Osteoblast (primary cell): Measurements from ENCODE around the gene ANKRD28. TPM values are rescaled to one million over a fixed set of nuclear protein-coding genes. Genes with fewer than 3 reads are reported as not detected.
A peak's percentile ranks its signal among the peaks of the same experiment; 100 is the strongest.
"Not testable (repeated sequence)": the region's sequence is repeated elsewhere in the genome, so short reads cannot be mapped to it uniquely, and the experiment has no call there.

ENCODE experiments used
- DNase-seq: peaks from one replicate; pipeline ENCODE4 v3.0.0; 2011; ENCODE audit warnings: low spot score, mixed read lengths; ENCODE audit not compliant: insufficient read length; ENCODE audit errors: missing footprints
- H2AFZ ChIP-seq: 2 replicates; pipeline ENCODE4 v1.6.0; 2011; ENCODE audit warnings: mild to moderate bottlenecking, low read length
- H3K27ac ChIP-seq: 2 replicates; pipeline ENCODE4 v1.5.1; 2011; ENCODE audit warnings: mild to moderate bottlenecking, low read depth, low read length, moderate library complexity
- H3K27me3 ChIP-seq: 2 replicates; pipeline ENCODE4 v1.6.0; 2012; ENCODE audit warnings: mild to moderate bottlenecking, control low read depth, inconsistent platforms, low read length, moderate library complexity; ENCODE audit not compliant: insufficient read depth
- H3K36me3 ChIP-seq: 2 replicates; pipeline ENCODE4 v1.5.1; 2011; ENCODE audit warnings: mild to moderate bottlenecking, low read length, control low read depth, moderate library complexity; ENCODE audit not compliant: insufficient read depth
- H3K4me1 ChIP-seq: 2 replicates; pipeline ENCODE4 v1.5.1; 2011; ENCODE audit warnings: mild to moderate bottlenecking, low read length, control low read depth, moderate library complexity; ENCODE audit not compliant: insufficient read depth
- H3K4me2 ChIP-seq: 2 replicates; pipeline ENCODE4 v1.6.0; 2011; ENCODE audit warnings: mild to moderate bottlenecking, low read length; ENCODE audit not compliant: insufficient read depth
- H3K4me3 ChIP-seq: fragments of 200-600 bp; sonication (generic); 3 replicates; pipeline ENCODE4 v1.5.1; 2012; ENCODE audit warnings: mild to moderate bottlenecking, low read length, inconsistent platforms; ENCODE audit not compliant: insufficient read depth
- H3K79me2 ChIP-seq: 2 replicates; pipeline ENCODE4 v1.6.0; 2012; ENCODE audit warnings: mild to moderate bottlenecking, low read length, control low read depth, inconsistent platforms; ENCODE audit not compliant: insufficient read depth
- H3K9me3 ChIP-seq: 2 replicates; pipeline ENCODE4 v1.5.1; 2011; ENCODE audit warnings: low read depth, low read length, control low read depth
- H4K20me1 ChIP-seq: 2 replicates; pipeline ENCODE4 v1.6.0; 2012; ENCODE audit warnings: mild to moderate bottlenecking, low read length, control low read depth; ENCODE audit not compliant: insufficient read depth
- small RNA-seq: library from RNA; depleted of rRNA; stranded (forward); fragments of <200 nt; gene quantifications from one replicate; pipeline ENCODE3, GENCODE V24; 2012
- total RNA-seq: library from RNA; depleted of rRNA; stranded (reverse); fragments of >200 nt; gene quantifications from 2 replicates; pipeline ENCODE4 v1.2.3, GENCODE V29; 2012
- TF ChIP-seq, protein P1 (sequence below): IDR thresholded peaks from 2 replicates; pipeline ENCODE4 v1.5.1; 2011; ENCODE audit warnings: mild to moderate bottlenecking, low read depth, low read length, moderate library complexity; ENCODE audit errors: extremely low read depth

The ANKRD28 gene
- total RNA-seq, 1 donor = 223 TPM

- H3K9me3 ChIP-seq = no peaks in the 10 kb centered on the region
- no peak overlapping the region for H2AFZ ChIP-seq
- H3K4me2 ChIP-seq = no peak overlapping the region
- H3K79me2 ChIP-seq = peaks cover 5% of the 10 kb centered on the region
- H3K36me3 ChIP-seq = no peaks in the 10 kb centered on the region
- peak; percentile 72 for DNase-seq
- H3K4me3 ChIP-seq = no peak overlapping the region
- TF ChIP-seq, protein P1, sequence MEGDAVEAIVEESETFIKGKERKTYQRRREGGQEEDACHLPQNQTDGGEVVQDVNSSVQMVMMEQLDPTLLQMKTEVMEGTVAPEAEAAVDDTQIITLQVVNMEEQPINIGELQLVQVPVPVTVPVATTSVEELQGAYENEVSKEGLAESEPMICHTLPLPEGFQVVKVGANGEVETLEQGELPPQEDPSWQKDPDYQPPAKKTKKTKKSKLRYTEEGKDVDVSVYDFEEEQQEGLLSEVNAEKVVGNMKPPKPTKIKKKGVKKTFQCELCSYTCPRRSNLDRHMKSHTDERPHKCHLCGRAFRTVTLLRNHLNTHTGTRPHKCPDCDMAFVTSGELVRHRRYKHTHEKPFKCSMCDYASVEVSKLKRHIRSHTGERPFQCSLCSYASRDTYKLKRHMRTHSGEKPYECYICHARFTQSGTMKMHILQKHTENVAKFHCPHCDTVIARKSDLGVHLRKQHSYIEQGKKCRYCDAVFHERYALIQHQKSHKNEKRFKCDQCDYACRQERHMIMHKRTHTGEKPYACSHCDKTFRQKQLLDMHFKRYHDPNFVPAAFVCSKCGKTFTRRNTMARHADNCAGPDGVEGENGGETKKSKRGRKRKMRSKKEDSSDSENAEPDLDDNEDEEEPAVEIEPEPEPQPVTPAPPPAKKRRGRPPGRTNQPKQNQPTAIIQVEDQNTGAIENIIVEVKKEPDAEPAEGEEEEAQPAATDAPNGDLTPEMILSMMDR = no peak
- H3K4me1 ChIP-seq = peaks cover 26% of the 10 kb centered on the region
- no peaks in the 10 kb centered on the region for H4K20me1 ChIP-seq
- no peak overlapping the region for H3K27ac ChIP-seq
- H3K27me3 ChIP-seq = no peaks in the 10 kb centered on the region
Observed at GRCh38 chr3:15628967-15629366, 168.8 kb downstream of the ANKRD28 start.

DNA sequence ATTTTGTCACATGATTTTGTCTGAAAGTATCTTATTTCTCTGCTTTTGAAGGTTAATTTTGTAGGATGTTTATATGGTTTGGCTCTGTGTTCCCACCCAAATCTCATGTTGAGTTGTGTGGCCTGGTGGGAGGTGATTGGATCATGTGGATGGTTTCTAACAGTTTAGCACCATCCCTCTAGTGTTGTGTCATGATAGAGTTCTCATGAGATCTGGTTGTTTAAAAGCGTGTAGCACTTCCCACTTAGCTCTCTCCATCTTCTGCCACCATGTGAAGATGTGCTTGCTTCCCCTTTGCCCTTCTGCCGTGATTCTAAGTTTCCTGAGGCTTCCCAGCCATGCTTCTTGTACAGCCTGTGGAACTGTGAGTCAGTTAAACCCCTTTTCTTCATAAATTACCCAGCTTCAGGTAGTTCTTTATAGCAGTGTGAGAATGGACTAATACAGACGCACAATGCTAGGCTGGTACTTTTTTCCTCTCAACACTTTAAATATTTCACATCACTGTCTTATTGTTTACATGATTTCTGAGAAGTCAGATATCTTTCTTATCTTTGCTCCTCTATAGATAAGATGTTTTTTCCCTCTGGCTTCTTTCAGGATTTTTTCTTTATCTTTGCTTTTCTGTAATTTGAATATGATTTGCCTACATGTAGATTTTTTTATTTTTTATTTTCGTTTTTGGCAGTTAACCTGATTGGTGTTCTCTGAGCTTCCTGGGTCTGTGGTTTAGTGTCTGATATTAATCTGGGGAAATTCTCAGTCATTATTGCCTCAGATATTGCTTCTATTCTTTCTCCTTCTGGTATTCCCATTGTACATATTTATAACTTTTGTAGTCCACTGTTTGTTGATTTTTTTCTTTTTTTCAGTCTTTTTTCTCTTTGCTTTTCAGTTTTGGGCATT lies 174.0 kb downstream of the ANKRD28 start:
- TF ChIP-seq, protein P1 = no peak
- no peaks in the 10 kb centered on the region for H3K9me3 ChIP-seq
- no peak for DNase-seq

DNA sequence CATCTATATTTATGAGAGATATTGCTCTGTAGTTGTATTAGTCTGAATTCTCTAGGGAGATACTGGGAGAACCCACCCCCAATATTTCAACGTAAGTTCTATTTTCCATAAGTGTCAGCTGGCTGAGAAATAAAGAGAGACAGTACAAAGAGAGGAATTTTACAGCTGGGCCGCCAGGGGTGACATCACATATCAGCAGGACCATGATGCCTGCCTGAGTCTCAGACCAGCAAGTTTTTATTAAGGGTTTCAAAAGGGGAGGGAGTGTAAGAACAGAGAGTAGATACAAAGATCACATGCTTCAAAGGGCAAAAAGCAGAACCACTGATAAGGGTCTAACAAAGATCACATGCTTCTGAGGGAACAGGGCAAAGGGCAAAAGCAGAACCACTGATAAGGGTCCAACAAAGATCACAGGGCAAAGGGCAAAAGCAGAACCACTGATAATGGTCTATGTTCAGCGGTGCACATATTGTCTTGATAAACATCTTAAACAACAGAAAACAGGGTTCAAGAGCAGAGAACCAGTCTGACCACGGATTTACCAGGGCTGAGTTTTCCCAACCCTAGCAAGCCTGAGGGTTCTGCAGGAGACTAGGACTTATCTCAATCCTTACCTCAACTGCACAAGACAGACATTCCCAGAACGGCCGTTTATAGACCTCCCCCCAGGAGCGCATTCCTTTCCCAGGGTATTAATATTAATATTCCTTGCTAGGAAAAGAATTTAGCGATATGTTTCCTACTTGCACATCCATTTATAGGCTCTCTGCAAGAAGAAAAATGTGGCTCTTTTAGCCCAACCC lies 177.9 kb downstream of the ANKRD28 start:
- not testable (repeated sequence) for H3K27ac ChIP-seq
- peaks cover 11% of the 10 kb centered on the region for H3K4me1 ChIP-seq

More for the DNA sequence above, 174.0 kb downstream of the ANKRD28 start:
- H3K27me3 ChIP-seq = no peaks in the 10 kb centered on the region
- H3K4me3 ChIP-seq = no peak overlapping the region
- no peaks in the 10 kb centered on the region for H4K20me1 ChIP-seq
- no peak overlapping the region for H3K27ac ChIP-seq
- no peaks in the 10 kb centered on the region for H3K36me3 ChIP-seq
- H3K4me2 ChIP-seq = no peak overlapping the region
- no peaks in the 10 kb centered on the region for H3K79me2 ChIP-seq
- no peak overlapping the region for H2AFZ ChIP-seq
- no peaks in the 10 kb centered on the region for H3K4me1 ChIP-seq

More for the DNA sequence above, 177.9 kb downstream of the ANKRD28 start:
- not testable (repeated sequence) for H3K9me3 ChIP-seq, H3K27me3 ChIP-seq, H2AFZ ChIP-seq, H3K79me2 ChIP-seq, H3K4me3 ChIP-seq, H3K4me2 ChIP-seq, H4K20me1 ChIP-seq, DNase-seq, H3K36me3 ChIP-seq

Small RNA genes lying within 50 kb of the gene (small RNA-seq; reads per million reads assigned to genes)
- gene MIR3134 = not detected
- gene RN7SL4P = not detected

Other genes with a start within 250 kb of the ANKRD28 start
- 31.5 and 34.7 TPM in 2 replicates for gene HACL1, start 196.4 kb downstream of the ANKRD28 start, total RNA-seq
- 31.1 and 34.5 TPM in 2 replicates for gene BTD, start 196.2 kb downstream of the ANKRD28 start, total RNA-seq